Mammary epithelial cell (primary cell): Measurements from ENCODE around the gene ROR1.

ENCODE experiments used
- CTCF ChIP-seq, 2 donors: IDR thresholded peaks in 1 of 2; conservative IDR thresholded peaks in 1 of 2; 2 replicates each; pipeline ENCODE4 v1.5.1; 2011 to 2012; ENCODE audit warnings: inconsistent platforms in 2 of 2, low read length in 2 of 2, mild to moderate bottlenecking in 2 of 2, control low read depth in 1 of 2, low read depth in 1 of 2; ENCODE audit not compliant: insufficient read depth in 1 of 2; ENCODE audit errors: extremely low read depth in 1 of 2
- EZH2 ChIP-seq: IDR thresholded peaks from 2 replicates; pipeline ENCODE4 v1.6.1; 2012; ENCODE audit warnings: low read length, inconsistent platforms, borderline replicate concordance

- TF ChIP-seq CTCF (conservative IDR thresholded peaks at IDR 0.05 in 1 of 2, IDR thresholded peaks at IDR 0.05 in 1 of 2; ENCODE audit: extremely low read depth in 1 of 2, insufficient read depth in 1 of 2, low read depth in 1 of 2, low read length in 2 of 2) (no peak), EZH2 (no peak)
These were observed 43.6 kb upstream of the ROR1 start for GRCh38 chr1:63730211-63730610.
